Fibroblast of lung (primary cell): ENCODE data around the gene ARL6IP1. TPM values are rescaled to one million over a fixed set of nuclear protein-coding genes. Genes with fewer than 3 reads are reported as not detected.

ENCODE experiments used
- DNase-seq, 2 donors: peaks; one replicate each; pipeline versions ENCODE4 v3.0.0 to v3.0.0-alpha.2; 2010; ENCODE audit warnings: low read depth in 2 of 2
- H2AFZ ChIP-seq: 2 replicates; pipeline ENCODE4 v1.5.1; 2012; ENCODE audit warnings: low read length, control low read depth, inconsistent platforms
- H3K27ac ChIP-seq: 2 replicates; pipeline ENCODE4 v1.5.1; 2011; ENCODE audit warnings: low read length, control low read depth; ENCODE audit not compliant: insufficient read depth
- H3K27me3 ChIP-seq: 2 replicates; pipeline ENCODE4 v1.5.1; 2011; ENCODE audit warnings: mild to moderate bottlenecking, low read length; ENCODE audit not compliant: control insufficient read depth, insufficient read depth
- H3K36me3 ChIP-seq: 2 replicates; pipeline ENCODE4 v1.5.1; 2011; ENCODE audit warnings: low read length; ENCODE audit not compliant: control insufficient read depth, insufficient read depth
- H3K4me1 ChIP-seq: 2 replicates; pipeline ENCODE4 v1.5.1; 2011; ENCODE audit warnings: low read length; ENCODE audit not compliant: control insufficient read depth, insufficient read depth; ENCODE audit errors: extremely low read depth
- H3K4me2 ChIP-seq: 2 replicates; pipeline ENCODE4 v1.5.1; 2011; ENCODE audit warnings: low read length, control low read depth; ENCODE audit not compliant: insufficient read depth; ENCODE audit errors: extremely low read depth
- H3K4me3 ChIP-seq, 4 experiments: fragments of 200-600 bp in 1 of 4; sonication (generic) in 1 of 4; replicated peaks in 1 of 4; 2 replicates each; pipeline ENCODE4 v1.5.1; 2011 to 2016; ENCODE audit warnings: low read length in 4 of 4, low read depth in 3 of 4, mild to moderate bottlenecking in 3 of 4, control low read depth in 2 of 4, inconsistent platforms in 1 of 4, mixed read lengths in 1 of 4; ENCODE audit not compliant: insufficient read depth in 1 of 4; ENCODE audit errors: control extremely low read depth in 1 of 4
- H3K79me2 ChIP-seq: 2 replicates; pipeline ENCODE4 v1.5.1; 2012; ENCODE audit warnings: mild to moderate bottlenecking, low read length, inconsistent platforms; ENCODE audit not compliant: control insufficient read depth, insufficient read depth
- H3K9ac ChIP-seq: 2 replicates; pipeline ENCODE4 v1.5.1; 2011; ENCODE audit warnings: mild to moderate bottlenecking, low read length, control low read depth; ENCODE audit not compliant: insufficient read depth
- H3K9me3 ChIP-seq: 2 replicates; pipeline ENCODE4 v1.5.1; 2012; ENCODE audit warnings: low read depth, low read length; ENCODE audit not compliant: control insufficient read depth, insufficient read depth
- H4K20me1 ChIP-seq: 2 replicates; pipeline ENCODE4 v1.5.1; 2011; ENCODE audit warnings: low read length; ENCODE audit not compliant: control insufficient read depth, insufficient read depth; ENCODE audit errors: extremely low read depth
- CTCF ChIP-seq, 2 donors: IDR thresholded peaks in 1 of 2; conservative IDR thresholded peaks in 1 of 2; 1 replicate in 1 of 2; 2 replicates in 1 of 2; pipeline ENCODE4 v1.5.1; 2011 to 2012; ENCODE audit warnings: low read length in 2 of 2, control low read depth in 1 of 2, inconsistent platforms in 1 of 2, low read depth in 1 of 2, mild to moderate bottlenecking in 1 of 2
- EZH2 ChIP-seq: IDR thresholded peaks from 2 replicates; pipeline ENCODE4 v1.5.1; 2012; ENCODE audit warnings: low read length, control low read depth, mild to moderate bottlenecking; ENCODE audit errors: missing control alignments
- polyA plus RNA-seq, 2 donors: library from polyadenylated mRNA; depleted of rRNA in 1 of 2; stranded (reverse) in 1 of 2; unstranded in 1 of 2; fragments of >200 nt; gene quantifications; 2 replicates each; pipeline ENCODE4 v1.2.1, GENCODE V29; 2011 to 2012; ENCODE audit warnings: missing spikeins in 1 of 2
- total RNA-seq: library from RNA; depleted of rRNA; stranded (reverse); fragments of >200 nt; gene quantifications from 2 replicates; pipeline ENCODE4 v1.2.1, GENCODE V29; 2014

Gene ARL6IP1
- total and polyA plus RNA-seq, 2 donors (not counting 1 experiment from before 2014, with no cell fraction given): 119 to 224 TPM

- H2AFZ ChIP-seq: no peak overlapping the region
- H3K27me3 ChIP-seq: no peaks in the 10 kb centered on the region
- DNase-seq: no peak
- no peak overlapping the region for H3K27ac ChIP-seq
- H4K20me1 ChIP-seq: no peaks in the 10 kb centered on the region
- H3K79me2 ChIP-seq: no peaks in the 10 kb centered on the region
- H3K4me3 ChIP-seq: no peak overlapping the region
- peaks cover 29% of the 10 kb centered on the region for H3K36me3 ChIP-seq
- no peaks in the 10 kb centered on the region for H3K4me1 ChIP-seq
- no peaks in the 10 kb centered on the region for H3K9me3 ChIP-seq
- TF ChIP-seq CTCF (conservative IDR thresholded peaks at IDR 0.05 in 1 of 2, IDR thresholded peaks at IDR 0.05 in 1 of 2; ENCODE audit: low read depth in 1 of 2, low read length in 2 of 2) (no peak), EZH2 (no peak)
- no peak overlapping the region for H3K9ac ChIP-seq
- no peak overlapping the region for H3K4me2 ChIP-seq
Observed at GRCh38 chr16:18832006-18832405, 30.7 kb upstream of the ARL6IP1 start.

GRCh38 chr16:18829251-18829650 lies 27.9 kb upstream of the ARL6IP1 start:
- no peak for DNase-seq
- no peaks in the 10 kb centered on the region for H3K9me3 ChIP-seq
- H3K4me1 ChIP-seq: no peaks in the 10 kb centered on the region
- no peaks in the 10 kb centered on the region for H3K79me2 ChIP-seq
- no peak overlapping the region for H2AFZ ChIP-seq
- H3K27me3 ChIP-seq: no peaks in the 10 kb centered on the region
- H3K36me3 ChIP-seq: peaks cover 18% of the 10 kb centered on the region
- no peak overlapping the region for H3K9ac ChIP-seq
- no peak overlapping the region for H3K4me2 ChIP-seq
- no peak overlapping the region for H3K27ac ChIP-seq
- no peak for TF ChIP-seq CTCF (conservative IDR thresholded peaks at IDR 0.05 in 1 of 2, IDR thresholded peaks at IDR 0.05 in 1 of 2; ENCODE audit: low read depth in 1 of 2, low read length in 2 of 2)
- TF ChIP-seq EZH2: no peak
- no peak overlapping the region for H3K4me3 ChIP-seq
- no peaks in the 10 kb centered on the region for H4K20me1 ChIP-seq

GRCh38 chr16:18827890-18828289 lies 26.5 kb upstream of the ARL6IP1 start:
- Histone ChIP-seq H3K4me3 (no peak overlapping the region), H3K9me3 (no peaks in the 10 kb centered on the region), H3K27me3 (no peaks in the 10 kb centered on the region), H3K4me2 (no peak overlapping the region), H3K27ac (no peak overlapping the region), H4K20me1 (no peaks in the 10 kb centered on the region), H3K9ac (no peak overlapping the region), H3K79me2 (no peaks in the 10 kb centered on the region), H3K36me3 (peaks cover 14% of the 10 kb centered on the region), H2AFZ (no peak overlapping the region), H3K4me1 (no peaks in the 10 kb centered on the region)
- no peak for TF ChIP-seq EZH2
- TF ChIP-seq CTCF (conservative IDR thresholded peaks at IDR 0.05 in 1 of 2, IDR thresholded peaks at IDR 0.05 in 1 of 2; ENCODE audit: low read depth in 1 of 2, low read length in 2 of 2): no peak
- no peak for DNase-seq
